SKM-1 treated with dmso at 0.1 percent for 144 hours (cell line): Measurements from ENCODE around the gene SPPL2B.

Experiments used
- DNase-seq: peaks from one replicate; lab custom pipeline; 2025; ENCODE audit not compliant: unreplicated experiment; lab: John Stamatoyannopoulos, UW

SPPL2B gene

GRCh38 chr19:2321565-2322283 lies 6.8 kb upstream of the SPPL2B start:
- DNase-seq, result no peak

- DNase-seq, result no peak
Observed at GRCh38 chr19:2323707-2324106, 4.8 kb upstream of the SPPL2B start.

GRCh38 chr19:2324220-2324948 lies 4.1 kb upstream of the SPPL2B start:
- no peak for DNase-seq

GRCh38 chr19:2325281-2326046 lies 3.0 kb upstream of the SPPL2B start:
- DNase-seq, result no peak

GRCh38 chr19:2326699-2327360 lies 1.7 kb upstream of the SPPL2B start:
- DNase-seq, result no peak

- DNase-seq, result peak; percentile 80
Observed at GRCh38 chr19:2327773-2328400, 597 bp upstream of the SPPL2B start.

- no peak for DNase-seq
Observed at GRCh38 chr19:2329149-2329478, 630 bp downstream of the SPPL2B start.

GRCh38 chr19:2329501-2329916 lies 1.0 kb downstream of the SPPL2B start:
- DNase-seq, result no peak

GRCh38 chr19:2330255-2330631 lies 1.8 kb downstream of the SPPL2B start:
- no peak for DNase-seq

- DNase-seq, result no peak
Observed at GRCh38 chr19:2330632-2331284, 2.3 kb downstream of the SPPL2B start.

- DNase-seq, result no peak
Observed at GRCh38 chr19:2331601-2332246, 3.2 kb downstream of the SPPL2B start.

- no peak for DNase-seq
Observed at GRCh38 chr19:2332341-2333026, 4.0 kb downstream of the SPPL2B start.

- DNase-seq, result no peak
Observed at GRCh38 chr19:2333027-2333806, 4.7 kb downstream of the SPPL2B start.

GRCh38 chr19:2333807-2334211 lies 5.3 kb downstream of the SPPL2B start:
- no peak for DNase-seq

GRCh38 chr19:2334426-2334825 lies 5.9 kb downstream of the SPPL2B start:
- DNase-seq, result no peak

GRCh38 chr19:2334986-2335846 lies 6.7 kb downstream of the SPPL2B start:
- no peak for DNase-seq

GRCh38 chr19:2335848-2336247 lies 7.4 kb downstream of the SPPL2B start:
- DNase-seq, result no peak
